A673 (cell line): ENCODE data around the gene BMERB1.

Experiments
- EZH2 ChIP-seq: fragments of 200-600 bp; sonication (generic); IDR thresholded peaks from 2 replicates; pipeline ENCODE4 v1.6.1; 2017; ENCODE audit warnings: borderline replicate concordance, low read depth, mild to moderate bottlenecking, mixed read lengths, antibody characterized with exemption, low read length; ENCODE audit not compliant: poor library complexity, severe bottlenecking
- TF ChIP-seq, protein P1 (sequence below): fragments of 300-800, 200-600 bp; sonication (generic); conservative IDR thresholded peaks from 2 replicates; pipeline ENCODE4 v1.5.1; 2017; ENCODE audit warnings: low read depth, mild to moderate bottlenecking, antibody characterized with exemption, low read length, moderate library complexity, mixed read lengths

- TF ChIP-seq EZH2, result no peak
- TF ChIP-seq, protein P1, sequence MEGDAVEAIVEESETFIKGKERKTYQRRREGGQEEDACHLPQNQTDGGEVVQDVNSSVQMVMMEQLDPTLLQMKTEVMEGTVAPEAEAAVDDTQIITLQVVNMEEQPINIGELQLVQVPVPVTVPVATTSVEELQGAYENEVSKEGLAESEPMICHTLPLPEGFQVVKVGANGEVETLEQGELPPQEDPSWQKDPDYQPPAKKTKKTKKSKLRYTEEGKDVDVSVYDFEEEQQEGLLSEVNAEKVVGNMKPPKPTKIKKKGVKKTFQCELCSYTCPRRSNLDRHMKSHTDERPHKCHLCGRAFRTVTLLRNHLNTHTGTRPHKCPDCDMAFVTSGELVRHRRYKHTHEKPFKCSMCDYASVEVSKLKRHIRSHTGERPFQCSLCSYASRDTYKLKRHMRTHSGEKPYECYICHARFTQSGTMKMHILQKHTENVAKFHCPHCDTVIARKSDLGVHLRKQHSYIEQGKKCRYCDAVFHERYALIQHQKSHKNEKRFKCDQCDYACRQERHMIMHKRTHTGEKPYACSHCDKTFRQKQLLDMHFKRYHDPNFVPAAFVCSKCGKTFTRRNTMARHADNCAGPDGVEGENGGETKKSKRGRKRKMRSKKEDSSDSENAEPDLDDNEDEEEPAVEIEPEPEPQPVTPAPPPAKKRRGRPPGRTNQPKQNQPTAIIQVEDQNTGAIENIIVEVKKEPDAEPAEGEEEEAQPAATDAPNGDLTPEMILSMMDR, result no peak
Observed at GRCh38 chr16:15610369-15610871, 176.0 kb downstream of the BMERB1 start.
